GM19455 (cell line): ENCODE data around the gene RGS7.
"Not testable (repeated sequence)": the region's sequence is repeated elsewhere in the genome, so short reads cannot be mapped to it uniquely, and the experiment has no call there.

ENCODE experiments used
- ATAC-seq: cut with Tn5 transposase; IDR thresholded peaks from one replicate; pipeline ENCODE4 v1.9.1; 2021; ENCODE audit not compliant: unreplicated experiment

The RGS7 gene

GRCh38 chr1:240801442-240801841 lies 555.6 kb downstream of the RGS7 start:
- no peak for ATAC-seq

GRCh38 chr1:240800291-240800690 lies 556.7 kb downstream of the RGS7 start:
- ATAC-seq: no peak

GRCh38 chr1:240797050-240797449 lies 560.0 kb downstream of the RGS7 start:
- no peak for ATAC-seq

- no peak for ATAC-seq
Observed at GRCh38 chr1:240794046-240794843, 562.8 kb downstream of the RGS7 start.

- no peak for ATAC-seq
Observed at GRCh38 chr1:240792915-240793529, 564.0 kb downstream of the RGS7 start.

- no peak for ATAC-seq
Observed at GRCh38 chr1:240790856-240791255, 566.1 kb downstream of the RGS7 start.

- no peak for ATAC-seq
Observed at GRCh38 chr1:240786880-240787279, 570.1 kb downstream of the RGS7 start.

- ATAC-seq: no peak
Observed at GRCh38 chr1:240784776-240785175, 572.2 kb downstream of the RGS7 start.

- ATAC-seq: not testable (repeated sequence)
Observed at GRCh38 chr1:240783728-240784137, 573.3 kb downstream of the RGS7 start.

GRCh38 chr1:240776237-240776636 lies 580.8 kb downstream of the RGS7 start:
- ATAC-seq: no peak

- no peak for ATAC-seq
Observed at GRCh38 chr1:240772131-240772530, 584.9 kb downstream of the RGS7 start.

GRCh38 chr1:240771450-240771849 lies 585.6 kb downstream of the RGS7 start:
- ATAC-seq: no peak

- ATAC-seq: no peak
Observed at GRCh38 chr1:240768979-240769378, 588.0 kb downstream of the RGS7 start.

- ATAC-seq: no peak
Observed at GRCh38 chr1:240766831-240767230, 590.2 kb downstream of the RGS7 start.

- no peak for ATAC-seq
Observed at GRCh38 chr1:240765732-240766363, 591.2 kb downstream of the RGS7 start.

- no peak for ATAC-seq
Observed at GRCh38 chr1:240763771-240764170, 593.2 kb downstream of the RGS7 start.

- ATAC-seq: not testable (repeated sequence)
Observed at GRCh38 chr1:240763095-240763494, 593.9 kb downstream of the RGS7 start.

- not testable (repeated sequence) for ATAC-seq
Observed at GRCh38 chr1:240762471-240762987, 594.5 kb downstream of the RGS7 start.

- ATAC-seq: not testable (repeated sequence)
Observed at GRCh38 chr1:240758777-240759176, 598.2 kb downstream of the RGS7 start.

- ATAC-seq: no peak
Observed at GRCh38 chr1:240758296-240758695, 598.7 kb downstream of the RGS7 start.

GRCh38 chr1:240747907-240748306 lies 609.1 kb downstream of the RGS7 start:
- no peak for ATAC-seq

GRCh38 chr1:240743705-240744104 lies 613.3 kb downstream of the RGS7 start:
- no peak for ATAC-seq
